ENCODE data around the gene CDK5RAP2.

DNA sequence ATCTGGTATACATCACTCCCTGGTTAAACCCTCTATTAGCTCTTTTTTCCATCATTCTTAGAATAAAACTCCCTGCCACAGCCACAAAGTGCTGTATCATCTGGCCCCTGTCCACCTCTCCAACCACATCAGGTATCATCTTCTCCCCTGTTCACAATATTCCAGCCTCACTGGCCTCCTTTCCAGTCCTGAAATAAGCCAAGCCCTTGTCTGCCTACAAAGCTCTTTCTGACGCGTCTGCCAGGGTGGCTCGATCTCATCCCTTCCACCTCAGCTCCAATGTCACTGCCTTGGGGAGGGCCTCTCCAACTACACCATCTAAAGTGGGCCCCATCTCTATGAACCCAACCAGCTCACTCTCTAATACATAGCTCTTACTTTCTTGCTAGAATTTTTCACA lies 21.5 kb downstream of the CDK5RAP2 start:
- TF ChIP-seq EZH2 (IDR thresholded peaks at IDR 0.05; ENCODE audit: insufficient read depth, poor library complexity, severe bottlenecking) (no peak), EZH2phosphoT487 (IDR thresholded peaks at IDR 0.05; ENCODE audit: insufficient read depth, low read depth) (no peak)
